Measurements from ENCODE around the gene SYTL2.
"Not testable (repeated sequence)": the region's sequence is repeated elsewhere in the genome, so short reads cannot be mapped to it uniquely, and the experiment has no call there.

Gene SYTL2

GRCh38 chr11:85661972-85662664 is 148.8 kb downstream of the SYTL2 start:
- H3K9me3 Mint-ChIP-seq, result no peaks in the 10 kb centered on the region
- H3K4me3 Mint-ChIP-seq, result peak overlapping the region; percentile 57 to 94
- no peaks in the 10 kb centered on the region for H3K27me3 Mint-ChIP-seq
- peaks cover 42% of the 10 kb centered on the region for H3K4me1 Mint-ChIP-seq
- ATAC-seq (no peak), DNase-seq (no peak)
- H3K27ac Mint-ChIP-seq, result no peak overlapping the region

DNA sequence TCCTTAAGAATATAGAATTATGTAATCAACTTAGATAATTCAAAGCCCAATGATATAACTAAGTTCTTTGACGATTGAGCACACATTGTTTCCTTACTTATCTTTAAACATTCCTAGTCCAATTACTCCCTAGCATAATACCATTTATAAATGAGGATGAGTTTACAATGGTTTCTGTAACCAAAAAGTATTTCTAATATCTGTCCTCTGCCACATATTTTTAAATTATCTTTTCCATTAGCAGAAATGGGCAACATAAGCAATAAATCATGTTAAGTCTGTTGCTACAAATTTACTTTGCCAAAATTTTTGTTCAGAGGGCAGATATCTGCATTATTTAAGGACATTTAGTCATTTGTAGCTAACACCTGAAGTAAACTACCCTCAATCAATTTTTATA is 152.8 kb downstream of the SYTL2 start:
- no peak for DNase-seq
- H3K4me3 Mint-ChIP-seq, result no peak overlapping the region
- peaks cover 48% of the 10 kb centered on the region for H3K4me1 Mint-ChIP-seq
- ATAC-seq, result no peak
- no peaks in the 10 kb centered on the region for H3K27me3 Mint-ChIP-seq
- no peaks in the 10 kb centered on the region for H3K9me3 Mint-ChIP-seq
- no peak overlapping the region for H3K27ac Mint-ChIP-seq

GRCh38 chr11:85656777-85657176 is 154.2 kb downstream of the SYTL2 start:
- Mint-ChIP-seq H3K4me1 (peaks cover 62% of the 10 kb centered on the region), H3K27me3 (no peaks in the 10 kb centered on the region), H3K27ac (peak overlapping the region in 1 of 2 donors; percentile 26), H3K9me3 (no peaks in the 10 kb centered on the region), H3K4me3 (no peak overlapping the region)
- DNase-seq (no peak), ATAC-seq (no peak)

DNA sequence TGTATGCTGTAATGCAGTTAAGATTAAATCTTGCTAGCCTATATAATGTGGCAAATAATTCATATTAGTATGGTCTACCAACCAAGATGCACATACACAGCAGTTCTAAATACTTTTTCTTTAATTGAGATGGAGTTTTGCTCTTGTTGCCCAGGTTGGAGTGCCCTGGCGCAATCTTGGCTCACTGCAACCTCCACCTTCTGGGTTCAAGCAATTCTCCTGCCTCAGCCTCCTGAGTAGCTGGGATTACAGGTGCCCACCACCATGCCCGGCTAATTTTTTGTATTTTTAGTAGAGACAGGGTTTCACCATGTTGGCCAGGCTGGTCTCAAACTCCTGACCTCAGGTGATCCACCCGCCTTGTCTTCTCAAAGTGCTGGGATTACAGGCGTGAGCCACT is 156.6 kb downstream of the SYTL2 start:
- H3K9me3 Mint-ChIP-seq, ATAC-seq, H3K4me3 Mint-ChIP-seq, H3K27me3 Mint-ChIP-seq, H3K27ac Mint-ChIP-seq, DNase-seq: not testable (repeated sequence)
- peaks cover 56% of the 10 kb centered on the region for H3K4me1 Mint-ChIP-seq

DNA sequence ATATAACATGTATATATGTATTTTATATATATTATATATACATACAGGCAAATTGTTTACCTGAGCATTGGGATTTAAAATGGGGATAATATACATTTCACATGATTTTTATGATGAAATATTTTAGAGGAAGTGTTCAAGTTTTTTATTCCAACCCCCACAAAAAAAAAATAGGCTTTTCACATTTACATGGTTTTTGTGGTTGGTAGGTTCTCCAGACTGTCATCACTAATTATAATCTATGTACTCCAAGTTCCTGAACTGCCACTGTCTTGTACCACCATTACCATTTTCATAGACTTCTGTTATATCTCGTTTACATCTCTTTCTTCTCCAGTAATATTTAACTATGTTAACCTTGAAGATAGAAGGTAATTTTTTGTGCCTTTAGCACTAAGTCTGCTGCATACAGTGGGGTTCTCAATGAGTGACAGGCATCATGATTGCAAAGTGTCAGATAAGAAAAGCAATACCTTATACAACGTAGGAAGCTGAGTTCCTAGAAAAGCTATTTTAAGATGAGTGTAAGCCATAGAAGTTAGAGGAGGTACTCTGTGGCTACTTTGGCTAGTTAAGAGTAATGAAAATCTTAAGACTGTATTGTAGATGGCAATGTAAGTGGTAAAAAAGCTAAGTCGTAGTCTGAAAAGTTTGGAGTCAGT is 158.0 kb downstream of the SYTL2 start:
- H3K27ac Mint-ChIP-seq, result peak overlapping the region; percentile 31 to 42
- DNase-seq (no peak), ATAC-seq (no peak)
- no peak overlapping the region for H3K4me3 Mint-ChIP-seq
- no peaks in the 10 kb centered on the region for H3K9me3 Mint-ChIP-seq
- H3K4me1 Mint-ChIP-seq, result peaks cover 58% of the 10 kb centered on the region
- no peaks in the 10 kb centered on the region for H3K27me3 Mint-ChIP-seq

- Mint-ChIP-seq H3K9me3 (no peaks in the 10 kb centered on the region), H3K4me1 (peaks cover 48% of the 10 kb centered on the region), H3K27me3 (no peaks in the 10 kb centered on the region), H3K27ac (peak overlapping the region in 1 of 2 donors; percentile 77), H3K4me3 (no peak overlapping the region)
- DNase-seq (no peak), ATAC-seq (no peak)
These were observed 159.8 kb downstream of the SYTL2 start for GRCh38 chr11:85651118-85651517.

- Mint-ChIP-seq H3K9me3 (no peaks in the 10 kb centered on the region), H3K4me3 (peak within 1 kb of the TSS; percentile 83 to 94), H3K4me1 (peaks cover 36% of the 10 kb centered on the region), H3K27me3 (peaks cover 17% of the 10 kb centered on the region), H3K27ac (peak within 1 kb of the TSS; percentile 86 to 95)
- peak; percentile 97 for ATAC-seq
- DNase-seq, result peak; percentile 87 to 92
These were observed 163.2 kb downstream of the SYTL2 start, which contains the start of gene TMEM126A for GRCh38 chr11:85647604-85648299. TMEM126A (plus strand) TSS chr11:85647967; CDS start chr11:85650256, 2,289 bp downstream.

DNA sequence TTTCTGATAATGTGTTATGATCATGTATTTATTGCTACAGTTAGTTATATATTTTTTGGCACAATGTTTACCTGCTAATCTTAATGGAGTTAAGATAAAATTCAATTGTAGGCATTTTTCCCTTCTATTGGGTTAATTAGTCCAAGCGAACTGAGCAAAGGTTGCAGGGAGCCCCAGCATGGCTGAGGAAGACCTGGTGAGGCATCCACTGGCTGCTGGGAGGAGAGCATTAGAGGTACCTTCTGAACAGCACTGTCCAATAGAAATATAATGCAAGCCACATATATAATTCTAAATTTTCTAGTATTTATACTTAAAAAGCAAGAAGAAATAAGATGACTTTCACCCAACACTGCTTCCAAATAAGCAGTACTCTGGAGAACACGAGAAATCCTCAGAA is 163.9 kb downstream of the SYTL2 start:
- DNase-seq (no peak), ATAC-seq (no peak)
- H3K9me3 Mint-ChIP-seq, result no peaks in the 10 kb centered on the region
- peak overlapping the region; percentile 83 to 94 for H3K4me3 Mint-ChIP-seq
- H3K4me1 Mint-ChIP-seq, result peaks cover 29% of the 10 kb centered on the region
- peak overlapping the region; percentile 56 to 95 for H3K27ac Mint-ChIP-seq
- H3K27me3 Mint-ChIP-seq, result peaks cover 24% of the 10 kb centered on the region
